Panc1 (cell line): ENCODE measurements around the gene CACNA2D4. TPM values are rescaled to one million over a fixed set of nuclear protein-coding genes. Genes with fewer than 3 reads are reported as not detected.

Source experiments
- ATAC-seq: fragments of 200-7000 bp; cut with Tn5 transposase; 2 replicates; pipeline ENCODE4 v1.9.1; 2020; ENCODE audit warnings: mild to moderate bottlenecking, moderate library complexity
- BruUV-seq: library from RNA; stranded (reverse); fragments of 400-500 nt; replicated peaks from 2 replicates; lab custom pipeline; 2021; lab: Mats Ljungman, UMichigan
- CTCF ChIA-PET: fragments of 300-600 bp; sonication (Branson Sonifier 250); formaldehyde crosslinking; loops from one replicate; lab custom pipeline; 2022; ENCODE audit warnings: antibody characterized with exemption; lab: Charles Lee
- POLR2A ChIA-PET: fragments of 300-600 bp; sonication (Branson Sonifier 250); formaldehyde crosslinking; loops from one replicate; lab custom pipeline; 2022; ENCODE audit warnings: antibody characterized with exemption; lab: Charles Lee
- DNase-seq: peaks from one replicate; pipeline ENCODE4 v3.0.0-alpha.2; 2010; ENCODE audit warnings: low read depth, low spot score
- H3K27ac ChIP-seq: 2 replicates; pipeline ENCODE4 v1.5.1; 2011; ENCODE audit warnings: mild to moderate bottlenecking, low read length, inconsistent platforms
- H3K27me3 ChIP-seq: fragments of 200-500 bp; sonication (Bioruptor generic); 2 replicates; pipeline ENCODE4 v1.6.0; 2014; ENCODE audit warnings: low read length, inconsistent platforms; ENCODE audit not compliant: control insufficient read depth, insufficient read depth
- H3K36me3 ChIP-seq: fragments of 200-500 bp; sonication (Bioruptor generic); 2 replicates; pipeline ENCODE4 v1.5.1; 2014; ENCODE audit warnings: inconsistent platforms, mild to moderate bottlenecking, low read length, moderate library complexity; ENCODE audit not compliant: control insufficient read depth, insufficient read depth
- H3K4me1 ChIP-seq: 2 replicates; pipeline ENCODE4 v1.5.1; 2011; ENCODE audit warnings: inconsistent platforms, mild to moderate bottlenecking, low read length, moderate library complexity; ENCODE audit not compliant: control insufficient read depth, insufficient read depth
- H3K4me3 ChIP-seq, 2 experiments: 2 replicates each; pipeline ENCODE4 v1.5.1; 2011 to 2012; ENCODE audit warnings: low read depth in 2 of 2, low read length in 2 of 2, mild to moderate bottlenecking in 2 of 2, inconsistent platforms in 1 of 2, moderate library complexity in 1 of 2
- H3K9me3 ChIP-seq: fragments of 200-500 bp; sonication (Bioruptor generic); 2 replicates; pipeline ENCODE4 v1.5.1; 2014; ENCODE audit warnings: low read depth, mild to moderate bottlenecking, inconsistent platforms, low read length, moderate library complexity; ENCODE audit not compliant: control insufficient read depth, insufficient read depth
- CTCF ChIP-seq: fragments of 450-650 bp; IDR thresholded peaks from 2 replicates; pipeline ENCODE4 v1.5.1; 2017; ENCODE audit warnings: mild to moderate bottlenecking
- POLR2AphosphoS5 ChIP-seq: IDR thresholded peaks from 2 replicates; pipeline ENCODE4 v1.6.1; 2012; ENCODE audit warnings: mild to moderate bottlenecking, low read depth, low read length, moderate library complexity
- REST ChIP-seq, 2 experiments: IDR thresholded peaks; 2 replicates each; pipeline ENCODE4 v1.6.1; 2011 to 2012; ENCODE audit warnings: low read depth in 2 of 2, control low read depth in 1 of 2, low read length in 1 of 2, mild to moderate bottlenecking in 1 of 2, moderate library complexity in 1 of 2; ENCODE audit not compliant: insufficient read depth in 1 of 2
- SIN3A ChIP-seq: IDR thresholded peaks from 2 replicates; pipeline ENCODE4 v1.6.1; 2012; ENCODE audit warnings: low read depth, mild to moderate bottlenecking, low read length, moderate library complexity, borderline replicate concordance; ENCODE audit not compliant: insufficient read depth
- TCF7L2 ChIP-seq: IDR thresholded peaks from 2 replicates; pipeline ENCODE4 v1.6.1; 2011; ENCODE audit warnings: mild to moderate bottlenecking, low read depth, low read length, inconsistent platforms
- in situ Hi-C: cut with HindIII; loops from 2 replicates; pipeline ENCODE4 v1.10.0; 2016; ENCODE audit warnings: low sequenced_read_pairs, low pct_unique_long_range_greater_than_20kb
- intact Hi-C: fragments of 100-400 bp; cut with micrococcal nuclease; formaldehyde crosslinking; loops from one replicate; pipeline ENCODE4 v1.10.0; 2022; ENCODE audit not compliant: unreplicated experiment
- total RNA-seq: library from RNA; stranded (reverse); gene quantifications from one replicate; pipeline ENCODE4 v1.2.1, GENCODE V29; 2021; ENCODE audit not compliant: unreplicated experiment

The CACNA2D4 gene
- total RNA-seq, 1 experiment from 2014 or later: 0.15 TPM

GRCh38 chr12:1769809-1770494 lies 148.5 kb downstream of the CACNA2D4 start:
- no peak overlapping the region for H3K4me3 ChIP-seq
- intact Hi-C loops: no loop called here
- POLR2A ChIA-PET: no interaction called here
- no peak for TF ChIP-seq REST (IDR thresholded peaks at IDR 0.05; ENCODE audit: insufficient read depth in 1 of 2, low read depth in 2 of 2, low read length in 1 of 2)
- TF ChIP-seq TCF7L2: no peak
- TF ChIP-seq POLR2AphosphoS5: no peak
- TF ChIP-seq CTCF: no peak
- TF ChIP-seq SIN3A: no peak
- ATAC-seq: peak; percentile 84
- no TSS peak for BruUV-seq
- peaks cover 17% of the 10 kb centered on the region for H3K4me1 ChIP-seq
- no peak for DNase-seq
- CTCF ChIA-PET: no interaction called here
- no peaks in the 10 kb centered on the region; the same call in 1 of the 2 replicates for H3K36me3 ChIP-seq
- no peaks in the 10 kb centered on the region for H3K9me3 ChIP-seq
- peak overlapping the region; percentile 19; the same call in 1 of the 2 replicates for H3K27ac ChIP-seq
- H3K27me3 ChIP-seq: no peaks in the 10 kb centered on the region
- in situ Hi-C loops: no loop called here

- no peaks in the 10 kb centered on the region for H3K9me3 ChIP-seq
- intact Hi-C loops: no loop called here
- H3K27ac ChIP-seq: no peak overlapping the region
- H3K36me3 ChIP-seq: no peaks in the 10 kb centered on the region; the same call in 1 of the 2 replicates
- ChIA-PET CTCF (no interaction called here), POLR2A (no interaction called here)
- DNase-seq (no peak), ATAC-seq (no peak)
- in situ Hi-C loops: no loop called here
- H3K4me3 ChIP-seq: no peak overlapping the region
- H3K27me3 ChIP-seq: no peaks in the 10 kb centered on the region
- no peak for TF ChIP-seq CTCF
- TF ChIP-seq TCF7L2: no peak
- TF ChIP-seq REST (IDR thresholded peaks at IDR 0.05; ENCODE audit: insufficient read depth in 1 of 2, low read depth in 2 of 2, low read length in 1 of 2): no peak
- no peak for TF ChIP-seq SIN3A
- TF ChIP-seq POLR2AphosphoS5: no peak
- no TSS peak for BruUV-seq
- peaks cover 17% of the 10 kb centered on the region for H3K4me1 ChIP-seq
These were observed 149.8 kb downstream of the CACNA2D4 start for GRCh38 chr12:1768615-1769014.
